ENCODE data around the gene CPM.

- TF ChIP-seq CTCF (IDR thresholded peaks at IDR 0.05; ENCODE audit: low read depth, low read length, missing input control): no peak
- no peak for TF ChIP-seq ATF3 (IDR thresholded peaks at IDR 0.05)
- TF ChIP-seq EGR1 (IDR thresholded peaks at IDR 0.05; ENCODE audit: low read depth in 2 of 2): no peak
These were observed 79.4 kb downstream of the CPM start for GRCh38 chr12:68853396-68854077.
